Activated CD8-positive, alpha-beta T cell treated with anti-CD3 and anti-CD28 coated beads for 36 hours (primary cell): ENCODE results near the gene CNIH3. TPM values are rescaled to one million over a fixed set of nuclear protein-coding genes. Genes with fewer than 3 reads are reported as not detected.
"Not testable (repeated sequence)": the region's sequence is repeated elsewhere in the genome, so short reads cannot be mapped to it uniquely, and the experiment has no call there.

ENCODE experiments used
- ATAC-seq: fragments of 200-7000 bp; cut with Tn5 transposase; one replicate; pipeline ENCODE4 v1.10.0; 2021; ENCODE audit warnings: mild to moderate bottlenecking, moderate library complexity
- CTCF ChIA-PET: fragments of 350-600 bp; sonication (Branson Sonifier 250); formaldehyde crosslinking; loops from one replicate; lab custom pipeline; 2021; ENCODE audit warnings: antibody characterized with exemption; lab: Charles Lee
- POLR2A ChIA-PET: fragments of 350-600 bp; sonication (Branson Sonifier 250); formaldehyde crosslinking; loops from one replicate; lab custom pipeline; 2021; ENCODE audit warnings: antibody characterized with exemption; lab: Charles Lee
- DNase-seq: peaks from one replicate; pipeline ENCODE4 v3.0.0-alpha.2; 2020
- H3K27ac Mint-ChIP-seq: one replicate; pipeline ENCODE4 v1.8.0; 2021; ENCODE audit warnings: mild to moderate bottlenecking, mixed read lengths
- H3K27me3 Mint-ChIP-seq: one replicate; pipeline ENCODE4 v1.8.0; 2021; ENCODE audit warnings: mixed read lengths
- H3K36me3 Mint-ChIP-seq: one replicate; pipeline ENCODE4 v1.8.0; 2021; ENCODE audit warnings: low read depth, mixed read lengths
- H3K4me1 Mint-ChIP-seq: one replicate; pipeline ENCODE4 v1.8.0; 2021; ENCODE audit warnings: low read depth, mixed read lengths
- H3K4me3 Mint-ChIP-seq: one replicate; pipeline ENCODE4 v1.8.0; 2021; ENCODE audit warnings: mild to moderate bottlenecking, moderate library complexity, mixed read lengths
- H3K9me3 Mint-ChIP-seq: one replicate; pipeline ENCODE4 v1.8.0; 2021; ENCODE audit warnings: mixed read lengths
- intact Hi-C: fragments of 100-400 bp; cut with micrococcal nuclease; formaldehyde crosslinking; loops from one replicate; pipeline ENCODE4 v1.10.0; 2022
- total RNA-seq, 2 experiments: library from RNA; stranded (reverse); gene quantifications; one replicate each; pipeline ENCODE4 v1.2.3, GENCODE V29; 2021
- TF ChIP-seq, protein P1 (sequence below): fragments of 200-600 bp; IDR thresholded peaks from one replicate; pipeline ENCODE4 v1.8.0; 2022; ENCODE audit warnings: antibody characterized with exemption, mild to moderate bottlenecking

The CNIH3 gene
- total RNA-seq, 2 experiments from 2014 or later: 1.6 to 2.1 TPM

DNA sequence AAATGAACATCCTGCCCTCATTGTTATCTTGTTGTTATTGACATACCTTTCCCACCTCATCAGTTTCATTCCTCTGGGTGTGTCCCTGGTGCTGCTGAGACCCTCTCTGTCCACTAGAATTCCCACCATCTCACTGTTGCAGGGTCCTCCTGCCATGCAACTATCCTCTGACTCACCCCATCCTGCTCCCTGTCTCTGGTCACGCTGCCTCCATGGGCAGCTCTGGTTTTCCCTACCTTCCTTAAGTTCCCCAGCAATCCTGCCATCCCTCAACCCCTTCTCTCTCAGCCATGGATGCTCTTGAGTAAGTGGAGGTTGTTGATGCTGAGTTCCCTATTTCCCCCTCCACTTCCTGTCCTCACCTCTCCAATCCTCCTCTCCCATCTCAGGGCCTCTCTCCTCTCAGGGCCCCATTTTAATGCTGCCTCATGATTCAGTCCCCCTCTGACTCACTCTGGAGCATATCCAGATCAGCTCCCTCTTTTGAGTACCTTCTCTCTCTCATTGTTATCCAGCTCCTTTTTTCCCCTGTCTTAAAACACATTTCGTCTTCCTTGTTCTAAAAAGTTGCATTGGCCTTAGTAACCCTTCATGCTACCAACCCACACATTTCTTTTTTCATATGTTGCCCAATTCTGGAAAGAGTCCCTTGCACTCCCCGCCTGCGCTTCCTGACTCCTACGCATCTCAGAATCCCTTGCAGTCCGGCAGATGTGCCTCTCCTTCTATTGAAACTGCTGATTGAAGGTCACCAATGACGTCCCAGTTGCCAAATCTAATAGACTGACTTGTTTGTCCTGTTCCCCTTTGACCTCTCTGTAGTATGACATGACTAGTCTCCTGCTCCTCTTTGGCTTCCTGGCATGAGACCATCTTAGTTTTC, 92.0 kb downstream of the CNIH3 start:
- Mint-ChIP-seq H3K4me1 (peaks cover 7% of the 10 kb centered on the region), H3K4me3 (no peak overlapping the region), H3K27me3 (no peaks in the 10 kb centered on the region), H3K36me3 (no peaks in the 10 kb centered on the region), H3K27ac (no peak overlapping the region), H3K9me3 (no peaks in the 10 kb centered on the region)
- POLR2A ChIA-PET: no interaction called here
- CTCF ChIA-PET: no interaction called here
- intact Hi-C loops: no loop called here
- DNase-seq (no peak), ATAC-seq (no peak)
- TF ChIP-seq, protein P1, sequence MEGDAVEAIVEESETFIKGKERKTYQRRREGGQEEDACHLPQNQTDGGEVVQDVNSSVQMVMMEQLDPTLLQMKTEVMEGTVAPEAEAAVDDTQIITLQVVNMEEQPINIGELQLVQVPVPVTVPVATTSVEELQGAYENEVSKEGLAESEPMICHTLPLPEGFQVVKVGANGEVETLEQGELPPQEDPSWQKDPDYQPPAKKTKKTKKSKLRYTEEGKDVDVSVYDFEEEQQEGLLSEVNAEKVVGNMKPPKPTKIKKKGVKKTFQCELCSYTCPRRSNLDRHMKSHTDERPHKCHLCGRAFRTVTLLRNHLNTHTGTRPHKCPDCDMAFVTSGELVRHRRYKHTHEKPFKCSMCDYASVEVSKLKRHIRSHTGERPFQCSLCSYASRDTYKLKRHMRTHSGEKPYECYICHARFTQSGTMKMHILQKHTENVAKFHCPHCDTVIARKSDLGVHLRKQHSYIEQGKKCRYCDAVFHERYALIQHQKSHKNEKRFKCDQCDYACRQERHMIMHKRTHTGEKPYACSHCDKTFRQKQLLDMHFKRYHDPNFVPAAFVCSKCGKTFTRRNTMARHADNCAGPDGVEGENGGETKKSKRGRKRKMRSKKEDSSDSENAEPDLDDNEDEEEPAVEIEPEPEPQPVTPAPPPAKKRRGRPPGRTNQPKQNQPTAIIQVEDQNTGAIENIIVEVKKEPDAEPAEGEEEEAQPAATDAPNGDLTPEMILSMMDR: no peak

DNA sequence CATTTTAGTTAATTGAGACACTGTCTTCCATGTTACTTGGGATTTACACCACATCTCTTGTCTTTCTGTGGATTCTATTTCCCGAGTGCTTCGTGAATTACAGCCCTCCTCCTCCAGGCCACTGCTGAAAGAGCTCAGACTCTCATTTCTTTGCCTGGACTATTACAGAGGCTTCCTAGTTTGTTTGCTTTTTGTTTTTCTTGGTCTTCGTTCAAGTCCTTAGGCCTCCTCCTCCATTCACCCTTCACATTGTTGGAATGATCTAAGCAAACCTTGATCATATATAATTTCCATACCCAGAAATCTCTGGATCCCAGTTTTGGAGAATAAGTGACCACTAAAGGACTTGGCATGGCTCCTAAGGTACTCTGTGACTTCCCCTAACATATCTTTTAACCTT, 94.1 kb downstream of the CNIH3 start:
- intact Hi-C loops: no loop called here
- Mint-ChIP-seq H3K27ac (no peak overlapping the region), H3K4me1 (peaks cover 7% of the 10 kb centered on the region), H3K27me3 (peaks cover 2% of the 10 kb centered on the region), H3K4me3 (no peak overlapping the region), H3K36me3 (no peaks in the 10 kb centered on the region), H3K9me3 (no peaks in the 10 kb centered on the region)
- ChIA-PET POLR2A (no interaction called here), CTCF (no interaction called here)
- DNase-seq (no peak), ATAC-seq (no peak)
- TF ChIP-seq, protein P1: no peak

DNA sequence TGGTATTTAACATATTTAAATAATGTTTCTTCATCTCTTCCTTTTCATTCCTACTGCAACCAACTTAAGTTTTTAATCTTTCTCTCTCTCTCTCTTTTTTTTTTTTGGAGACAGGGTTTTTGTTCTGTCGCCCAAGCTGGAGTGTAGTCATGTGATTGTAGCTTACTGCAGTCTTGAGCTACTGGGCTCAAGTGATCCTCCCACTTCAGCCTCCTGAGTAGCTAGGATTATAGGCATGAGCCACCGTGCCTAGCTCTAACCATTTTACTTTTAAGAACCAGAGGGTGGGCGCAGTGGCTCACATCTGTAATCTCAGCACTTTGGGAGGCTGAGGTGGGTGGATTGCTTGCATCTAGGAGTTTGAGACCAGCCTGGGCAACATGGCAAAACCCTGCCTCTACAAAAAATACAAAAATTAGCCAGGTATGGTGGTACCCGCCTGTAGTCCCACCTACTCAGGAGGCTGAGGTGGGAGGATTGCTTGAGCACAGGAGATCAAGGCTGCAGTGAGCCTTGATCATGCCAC, 95.2 kb downstream of the CNIH3 start:
- CTCF ChIA-PET, H3K4me3 Mint-ChIP-seq, intact Hi-C loops, H3K9me3 Mint-ChIP-seq, H3K27ac Mint-ChIP-seq, ATAC-seq, H3K27me3 Mint-ChIP-seq, POLR2A ChIA-PET, H3K36me3 Mint-ChIP-seq, DNase-seq, H3K4me1 Mint-ChIP-seq: not testable (repeated sequence)

DNA sequence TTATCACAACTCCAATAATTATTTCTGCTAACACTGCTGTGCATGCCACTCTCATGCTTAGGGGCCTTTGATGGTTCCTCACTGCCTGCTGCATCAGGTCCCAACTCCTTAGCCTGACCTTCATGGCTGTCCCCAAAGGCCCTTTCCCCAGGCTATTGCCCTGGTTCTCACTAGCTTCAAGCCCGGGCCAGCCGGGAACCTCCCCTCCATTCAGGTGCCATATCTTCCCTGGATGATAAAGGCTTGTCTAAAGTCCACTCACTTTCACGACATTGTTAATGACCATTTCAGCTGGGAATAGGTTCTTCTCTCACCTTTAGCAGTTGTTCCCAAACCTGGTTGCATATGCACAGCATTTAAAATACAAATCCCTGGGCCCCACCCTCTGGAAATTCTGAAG, 95.8 kb downstream of the CNIH3 start:
- intact Hi-C loops: no loop called here
- Mint-ChIP-seq H3K27me3 (peaks cover 3% of the 10 kb centered on the region), H3K36me3 (no peaks in the 10 kb centered on the region), H3K4me1 (peaks cover 7% of the 10 kb centered on the region), H3K4me3 (no peak overlapping the region), H3K27ac (no peak overlapping the region), H3K9me3 (no peaks in the 10 kb centered on the region)
- DNase-seq: no peak
- TF ChIP-seq, protein P1: no peak
- ChIA-PET CTCF (no interaction called here), POLR2A (no interaction called here)
- no peak for ATAC-seq

DNA sequence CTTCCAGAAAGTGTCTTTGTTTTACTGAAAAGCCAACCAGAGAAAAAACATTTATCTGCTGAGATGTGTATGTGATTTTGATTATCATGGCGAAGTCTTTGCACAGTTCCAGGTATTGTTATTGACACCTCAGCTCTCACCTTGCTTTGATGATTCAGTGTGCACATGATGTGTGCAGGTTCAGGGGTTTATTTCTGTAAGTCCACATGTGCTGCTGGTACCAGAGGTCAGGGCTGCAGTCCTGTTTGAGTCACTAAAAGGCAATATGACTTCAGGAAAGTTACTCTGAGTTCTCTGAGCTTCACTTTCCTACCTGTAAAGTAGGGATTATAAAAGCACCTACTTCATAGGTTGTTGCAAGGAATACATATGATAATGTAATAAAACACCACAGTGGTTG, 97.1 kb downstream of the CNIH3 start:
- no peak for ATAC-seq
- Mint-ChIP-seq H3K9me3 (no peaks in the 10 kb centered on the region), H3K27ac (no peak overlapping the region), H3K36me3 (no peaks in the 10 kb centered on the region), H3K4me3 (no peak overlapping the region), H3K4me1 (peaks cover 4% of the 10 kb centered on the region), H3K27me3 (peaks cover 7% of the 10 kb centered on the region)
- ChIA-PET POLR2A (no interaction called here), CTCF (interaction anchor here (1.4 to 1.9 kb wide), 2 partner anchors 12 to 199 kb away, joined by 5 to 6 read pairs; no protein-coding TSS in a partner anchor)
- intact Hi-C loops: no loop called here
- no peak for DNase-seq
- TF ChIP-seq, protein P1: no peak
